Esophagus squamous epithelium (tissue), 4 donors: ENCODE measurements around the gene RNF169.

ENCODE experiments used
- CTCF ChIP-seq, 6 experiments: fragments of 450-650 bp in 4 of 6; fragments of 200-600 bp in 2 of 6; sonication (generic) in 2 of 6; IDR thresholded peaks; one replicate each; pipeline ENCODE4 v1.5.1; 2016 to 2019; ENCODE audit warnings: antibody characterized with exemption in 6 of 6, mild to moderate bottlenecking in 4 of 6, moderate library complexity in 4 of 6
- POLR2A ChIP-seq, 4 donors: fragments of 450-650 bp; IDR thresholded peaks; one replicate each; pipeline ENCODE4 v1.6.1; 2017; ENCODE audit warnings: antibody characterized with exemption in 4 of 4, mild to moderate bottlenecking in 4 of 4, moderate library complexity in 3 of 4

GRCh38 chr11:74730571-74731260 is 17.9 kb upstream of the RNF169 start:
- TF ChIP-seq CTCF (IDR thresholded peaks at IDR 0.05): no peak
- no peak for TF ChIP-seq POLR2A (IDR thresholded peaks at IDR 0.05)
